ENCODE results near the gene ABL1. TPM values are rescaled to one million over a fixed set of nuclear protein-coding genes. Genes with fewer than 3 reads are reported as not detected.
"Not testable (repeated sequence)": the region's sequence is repeated elsewhere in the genome, so short reads cannot be mapped to it uniquely, and the experiment has no call there.

Gene ABL1
- polyA plus RNA-seq, 3 donors from 2014 or later: 0.25 to 19.2 (median 5.0) TPM

DNA sequence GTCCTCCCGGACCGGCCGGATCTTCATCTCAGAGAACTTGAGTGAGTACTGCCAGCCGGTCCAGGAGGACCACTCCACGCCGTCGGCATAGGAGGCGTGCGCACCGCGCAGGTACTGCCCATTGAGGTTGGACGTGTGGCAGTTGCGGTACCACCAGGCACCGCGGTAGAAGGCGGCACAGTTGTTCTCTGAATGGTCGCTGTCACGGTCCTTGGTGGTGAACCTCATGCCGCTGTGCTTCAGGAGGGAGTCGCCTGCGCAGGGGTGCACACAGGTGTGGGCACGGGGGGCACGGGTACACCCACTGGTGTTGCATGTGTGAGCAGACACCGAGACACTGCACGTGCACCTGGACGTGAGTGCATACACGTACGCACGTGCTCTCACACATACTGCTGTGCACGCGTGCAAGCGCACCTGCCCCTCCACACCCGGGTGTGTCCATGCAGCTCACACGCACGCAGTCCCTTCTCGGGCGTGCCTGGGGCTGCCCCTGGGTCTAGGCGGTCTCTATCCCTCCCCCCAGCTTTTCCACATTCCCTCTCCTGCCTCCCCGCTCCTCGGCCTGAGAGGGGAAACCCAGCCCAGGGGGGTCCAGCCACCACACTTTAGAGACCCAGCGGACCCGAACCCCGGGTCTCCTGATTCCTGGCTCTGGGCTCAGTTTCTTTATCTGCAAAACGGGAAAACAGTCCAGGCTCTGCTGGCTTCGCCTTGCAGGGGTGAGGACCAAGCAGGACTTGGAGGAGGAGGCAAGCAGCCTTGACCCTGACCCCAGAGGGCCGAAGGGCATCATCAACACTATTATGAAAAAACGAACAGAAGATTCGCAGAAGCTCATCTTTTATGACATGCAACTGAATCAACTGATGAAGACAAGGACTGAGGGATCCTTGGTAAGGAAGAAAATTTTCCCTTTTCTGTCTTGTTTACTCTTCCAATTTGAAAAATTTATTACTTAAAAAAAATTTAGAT is 69.3 kb downstream of the ABL1 start:
- no peaks in the 10 kb centered on the region for H3K36me3 Mint-ChIP-seq
- no peak for DNase-seq
- H3K27me3 Mint-ChIP-seq (ENCODE audit: low read depth in 3 of 3): peaks cover 0 to 1% (median 0%) of the 10 kb centered on the region in 3 donors
- no peaks in the 10 kb centered on the region for H3K4me1 Mint-ChIP-seq
- no peaks in the 10 kb centered on the region for H3K9me3 Mint-ChIP-seq
- H3K27ac Mint-ChIP-seq: no peak overlapping the region
- H3K4me3 Mint-ChIP-seq: no peak overlapping the region

DNA sequence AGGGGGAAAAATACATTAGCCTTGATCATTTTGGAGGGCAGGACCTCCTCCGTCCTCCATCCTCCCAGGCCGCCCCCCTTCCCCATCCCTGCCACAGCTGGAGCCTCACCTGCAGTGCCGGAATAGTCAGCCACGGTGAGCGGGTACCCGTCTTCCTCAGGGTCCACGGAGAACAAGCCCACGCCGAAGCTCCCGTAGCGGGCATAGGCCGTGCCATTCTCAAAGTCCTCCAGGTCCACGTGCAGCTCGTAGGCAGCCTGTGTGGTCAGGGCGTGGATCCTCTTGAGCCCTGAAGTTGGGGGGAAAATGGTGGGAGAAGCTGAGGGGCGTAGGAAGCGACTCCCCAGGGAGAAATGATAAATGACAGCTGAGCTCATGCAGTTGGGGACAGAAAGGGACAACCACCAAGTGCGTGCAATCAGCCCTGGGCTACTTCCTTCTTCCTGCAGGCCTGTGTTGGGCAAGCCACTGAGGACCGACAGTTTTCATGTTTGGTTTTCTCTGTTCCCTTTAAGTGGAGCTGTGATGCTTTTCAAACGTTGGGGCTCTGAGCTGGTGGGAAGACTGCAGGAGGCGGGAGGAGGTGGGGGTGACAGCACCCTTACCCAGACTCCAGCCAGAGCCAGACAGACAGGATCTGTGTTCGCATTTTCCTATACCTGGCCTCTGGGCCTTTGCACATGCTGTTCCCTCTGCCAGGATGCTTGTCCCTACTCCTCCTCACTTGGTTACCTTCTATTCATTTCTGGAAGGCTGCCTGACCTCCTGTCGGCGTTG is 70.3 kb downstream of the ABL1 start:
- no peaks in the 10 kb centered on the region for H3K9me3 Mint-ChIP-seq
- H3K4me1 Mint-ChIP-seq: no peaks in the 10 kb centered on the region
- no peak for DNase-seq
- peaks cover 0 to 1% (median 0%) of the 10 kb centered on the region in 3 donors for H3K27me3 Mint-ChIP-seq (ENCODE audit: low read depth in 3 of 3)
- H3K36me3 Mint-ChIP-seq: no peaks in the 10 kb centered on the region
- no peak overlapping the region for H3K4me3 Mint-ChIP-seq
- no peak overlapping the region for H3K27ac Mint-ChIP-seq

- DNase-seq: no peak
- Mint-ChIP-seq H3K36me3 (no peaks in the 10 kb centered on the region), H3K27ac (no peak overlapping the region), H3K27me3 (ENCODE audit: low read depth in 3 of 3) (peaks cover 0 to 1% (median 0%) of the 10 kb centered on the region in 3 donors), H3K9me3 (no peaks in the 10 kb centered on the region), H3K4me3 (no peak overlapping the region), H3K4me1 (no peaks in the 10 kb centered on the region)
Observed at GRCh38 chr9:130905902-130906734, 71.1 kb downstream of the ABL1 start.

DNA sequence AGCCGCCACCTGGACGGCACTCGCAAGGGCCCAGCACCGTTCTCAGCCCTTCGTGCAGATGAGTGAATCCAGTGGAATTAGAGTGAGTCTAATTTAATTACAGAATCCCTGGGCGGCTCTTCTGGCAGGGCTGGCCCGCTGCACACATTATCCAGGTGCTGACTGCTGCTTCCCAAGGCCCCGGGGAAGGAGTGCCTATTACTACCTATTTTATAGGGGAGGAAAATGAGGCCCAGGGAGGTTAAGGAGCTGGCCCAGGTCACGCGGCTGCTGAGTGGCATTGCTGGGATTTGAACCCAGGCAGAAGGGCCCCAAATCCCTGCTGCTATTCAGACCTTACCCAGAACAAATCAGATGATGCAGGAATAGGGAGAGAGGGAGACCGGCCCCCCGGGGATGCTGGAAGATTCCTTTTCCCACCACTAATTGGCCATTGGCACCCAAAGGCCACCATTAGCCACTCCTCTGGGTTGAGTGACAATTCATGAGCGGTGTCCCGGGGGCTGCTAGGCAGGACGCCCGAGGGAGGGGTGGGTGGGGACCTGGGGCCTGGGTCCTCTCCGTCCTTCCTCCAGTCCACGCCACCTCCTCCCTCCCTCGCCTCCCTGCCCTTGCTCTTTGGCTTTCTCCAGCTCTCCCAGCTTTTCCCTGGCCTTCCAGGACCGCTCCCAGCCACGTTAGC is 71.8 kb downstream of the ABL1 start:
- Mint-ChIP-seq H3K4me1 (no peaks in the 10 kb centered on the region), H3K4me3 (no peak overlapping the region), H3K9me3 (no peaks in the 10 kb centered on the region), H3K27me3 (ENCODE audit: low read depth in 3 of 3) (peaks cover 0 to 2% (median 0%) of the 10 kb centered on the region in 3 donors), H3K36me3 (no peaks in the 10 kb centered on the region), H3K27ac (no peak overlapping the region)
- no peak for DNase-seq

GRCh38 chr9:130908146-130908877 is 73.3 kb downstream of the ABL1 start:
- H3K9me3 Mint-ChIP-seq: no peaks in the 10 kb centered on the region
- H3K36me3 Mint-ChIP-seq: no peaks in the 10 kb centered on the region
- no peak overlapping the region for H3K4me3 Mint-ChIP-seq
- DNase-seq: no peak
- H3K27me3 Mint-ChIP-seq (ENCODE audit: low read depth in 3 of 3): peaks cover 0 to 2% (median 0%) of the 10 kb centered on the region in 3 donors
- H3K27ac Mint-ChIP-seq: no peak overlapping the region
- no peaks in the 10 kb centered on the region for H3K4me1 Mint-ChIP-seq

DNA sequence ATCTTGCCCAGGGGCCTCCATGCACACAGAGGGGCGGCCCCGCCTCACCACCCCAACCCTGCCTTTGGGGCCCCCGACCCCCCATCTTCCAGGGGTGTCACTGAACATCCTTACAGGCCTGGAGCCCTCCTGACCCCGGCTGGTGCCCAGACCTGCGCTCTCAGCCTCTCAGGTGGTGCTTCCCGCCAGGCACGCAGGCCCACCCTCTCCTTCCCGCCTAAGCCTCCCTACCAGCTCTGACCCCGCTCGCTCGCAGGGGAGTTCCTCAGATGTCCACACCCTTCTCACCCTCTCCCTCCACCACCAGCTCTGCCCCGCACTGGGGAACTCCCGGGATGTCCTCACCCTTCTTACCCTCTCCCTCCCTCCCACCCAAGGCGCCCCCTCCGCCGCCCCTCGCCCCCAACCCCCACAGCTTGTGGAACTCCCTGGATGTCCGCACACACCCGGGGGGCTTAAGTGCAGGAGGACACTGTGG is 73.9 kb downstream of the ABL1 start:
- DNase-seq: no peak
- Mint-ChIP-seq H3K4me1 (no peaks in the 10 kb centered on the region), H3K27me3 (ENCODE audit: low read depth in 3 of 3) (peaks cover 0 to 2% (median 0%) of the 10 kb centered on the region in 3 donors), H3K4me3 (no peak overlapping the region), H3K9me3 (no peaks in the 10 kb centered on the region), H3K36me3 (no peaks in the 10 kb centered on the region), H3K27ac (no peak overlapping the region)

DNA sequence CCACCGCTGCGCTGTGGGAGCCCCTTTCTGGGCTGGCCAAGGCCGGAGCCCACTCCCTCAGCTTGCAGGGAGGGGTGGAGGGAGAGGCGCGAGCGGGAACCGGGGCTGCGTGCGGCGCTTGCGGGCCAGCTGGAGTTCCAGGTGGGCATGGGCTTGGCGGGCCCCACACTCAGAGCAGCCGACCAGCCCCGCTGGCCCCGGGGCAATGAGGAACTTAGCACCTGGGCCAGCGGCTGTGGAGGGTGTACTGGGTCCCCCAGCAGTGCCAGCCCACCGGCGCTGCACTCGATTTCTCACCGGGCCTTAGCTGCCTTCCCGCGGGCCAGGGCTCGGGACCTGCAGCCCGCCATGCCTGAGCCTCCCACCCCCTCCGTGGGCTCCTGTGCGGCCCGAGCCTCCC is 75.0 kb downstream of the ABL1 start:
- H3K27ac Mint-ChIP-seq; H3K9me3 Mint-ChIP-seq; H3K36me3 Mint-ChIP-seq; H3K27me3 Mint-ChIP-seq (ENCODE audit: low read depth in 3 of 3); H3K4me3 Mint-ChIP-seq; H3K4me1 Mint-ChIP-seq; DNase-seq: not testable (repeated sequence)

DNA sequence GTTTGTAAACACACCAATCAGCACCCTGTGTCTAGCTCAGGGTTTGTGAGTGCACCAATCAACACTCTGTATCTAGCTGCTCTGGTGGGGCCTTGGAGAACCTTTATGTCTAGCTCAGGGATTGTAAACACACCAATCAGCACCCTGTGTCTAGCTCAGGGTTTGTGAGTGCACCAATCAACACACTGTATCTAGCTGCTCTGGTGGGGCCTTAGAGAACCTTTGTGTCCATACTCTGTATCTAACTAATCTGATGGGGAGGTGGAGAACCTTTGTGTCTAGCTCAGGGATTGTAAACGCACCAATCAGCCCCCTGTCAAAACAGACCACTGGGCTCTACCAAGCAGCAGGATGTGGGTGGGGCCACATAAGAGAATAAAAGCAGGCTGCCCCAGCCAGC is 75.6 kb downstream of the ABL1 start:
- DNase-seq; H3K4me1 Mint-ChIP-seq; H3K9me3 Mint-ChIP-seq; H3K27me3 Mint-ChIP-seq (ENCODE audit: low read depth in 3 of 3); H3K36me3 Mint-ChIP-seq; H3K27ac Mint-ChIP-seq: not testable (repeated sequence)
- H3K4me3 Mint-ChIP-seq: peak overlapping the region in 1 of 5 donors; percentile 25

- Mint-ChIP-seq H3K27ac (no peak overlapping the region), H3K36me3 (no peaks in the 10 kb centered on the region), H3K4me1 (no peaks in the 10 kb centered on the region), H3K4me3 (peak overlapping the region in 1 of 5 donors; percentile 25), H3K27me3 (ENCODE audit: low read depth in 3 of 3) (peaks cover 0 to 2% (median 0%) of the 10 kb centered on the region in 3 donors), H3K9me3 (no peaks in the 10 kb centered on the region)
- no peak for DNase-seq
Observed at GRCh38 chr9:130911254-130912049, 76.4 kb downstream of the ABL1 start.

- H3K36me3 Mint-ChIP-seq: no peaks in the 10 kb centered on the region
- no peak overlapping the region for H3K4me3 Mint-ChIP-seq
- no peaks in the 10 kb centered on the region for H3K4me1 Mint-ChIP-seq
- no peaks in the 10 kb centered on the region for H3K9me3 Mint-ChIP-seq
- H3K27ac Mint-ChIP-seq: no peak overlapping the region
- H3K27me3 Mint-ChIP-seq (ENCODE audit: low read depth in 3 of 3): peaks cover 0 to 2% (median 0%) of the 10 kb centered on the region in 3 donors
- DNase-seq: no peak
Observed at GRCh38 chr9:130912932-130913598, 78.0 kb downstream of the ABL1 start.

- H3K4me3 Mint-ChIP-seq: no peak overlapping the region
- H3K27ac Mint-ChIP-seq: no peak overlapping the region
- DNase-seq: no peak
- peaks cover 0 to 2% (median 0%) of the 10 kb centered on the region in 3 donors for H3K27me3 Mint-ChIP-seq (ENCODE audit: low read depth in 3 of 3)
- no peaks in the 10 kb centered on the region for H3K36me3 Mint-ChIP-seq
- H3K9me3 Mint-ChIP-seq: no peaks in the 10 kb centered on the region
- no peaks in the 10 kb centered on the region for H3K4me1 Mint-ChIP-seq
Observed at GRCh38 chr9:130913599-130914416, 78.8 kb downstream of the ABL1 start.

Measured in immature natural killer cell (primary cell).